PFSK-1 (cell line): ENCODE results near the gene HERC5.

Experiments used
- FOXP2 ChIP-seq: optimal IDR thresholded peaks from 2 replicates; pipeline ENCODE3; 2011; ENCODE audit warnings: borderline replicate concordance, control low read depth, inconsistent platforms; ENCODE audit not compliant: insufficient read depth; ENCODE audit errors: extremely low read length, extremely low read depth
- POLR2AphosphoS5 ChIP-seq: IDR thresholded peaks from 2 replicates; pipeline ENCODE4 v1.6.1; 2012; ENCODE audit warnings: low read depth, mild to moderate bottlenecking, control low read depth, low read length, moderate library complexity
- REST ChIP-seq, 2 experiments: IDR thresholded peaks; 2 replicates each; pipeline versions ENCODE4 v1.6.1 to v1.8.0; 2011 to 2012; ENCODE audit warnings: low read depth in 2 of 2, low read length in 2 of 2, control low read depth in 1 of 2, inconsistent platforms in 1 of 2, mild to moderate bottlenecking in 1 of 2, moderate library complexity in 1 of 2; ENCODE audit not compliant: insufficient read depth in 1 of 2
- SIN3A ChIP-seq: IDR thresholded peaks from 2 replicates; pipeline ENCODE4 v1.6.1; 2012; ENCODE audit warnings: mild to moderate bottlenecking, low read length, moderate library complexity, borderline replicate concordance; ENCODE audit not compliant: insufficient read depth
- TAF1 ChIP-seq: IDR thresholded peaks from 2 replicates; pipeline ENCODE4 v1.6.1; 2012; ENCODE audit warnings: low read length, control low read depth, borderline replicate concordance; ENCODE audit not compliant: insufficient read depth

Gene HERC5

GRCh38 chr4:88549815-88550214 is 92.9 kb downstream of the HERC5 start:
- TF ChIP-seq REST (IDR thresholded peaks at IDR 0.05; ENCODE audit: insufficient read depth in 1 of 2, low read depth in 2 of 2, low read length in 2 of 2) (no peak), FOXP2 (no peak), TAF1 (no peak), POLR2AphosphoS5 (no peak), SIN3A (no peak)
